GM12872 (cell line): ENCODE data around the gene GPR162.

Experiments used
- TF ChIP-seq, protein P1 (sequence below): IDR thresholded peaks from 3 replicates; pipeline ENCODE4 v1.5.1; 2011; ENCODE audit warnings: low read depth, mild to moderate bottlenecking, low read length, moderate library complexity; ENCODE audit not compliant: insufficient read depth

GPR162 gene

DNA sequence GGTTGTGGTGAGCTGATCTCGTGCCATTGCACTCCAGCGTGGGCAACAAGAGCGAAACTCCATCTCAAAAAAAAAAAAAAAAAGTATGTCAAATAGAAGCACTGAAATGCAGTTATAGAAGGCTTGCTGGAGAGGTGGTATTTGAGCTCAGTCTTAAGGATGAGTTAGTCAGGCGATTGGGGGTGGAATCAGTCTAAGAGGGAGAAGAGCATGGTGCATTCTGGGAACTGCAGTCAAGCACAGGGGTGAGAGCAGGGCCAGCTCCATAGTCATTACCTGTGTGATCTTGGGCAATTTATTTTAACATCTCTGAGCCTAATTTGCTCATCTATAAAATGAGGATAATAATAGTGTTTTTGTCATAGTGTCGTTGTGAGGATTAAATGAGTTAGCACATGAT lies 13.3 kb downstream of the GPR162 start:
- TF ChIP-seq, protein P1, sequence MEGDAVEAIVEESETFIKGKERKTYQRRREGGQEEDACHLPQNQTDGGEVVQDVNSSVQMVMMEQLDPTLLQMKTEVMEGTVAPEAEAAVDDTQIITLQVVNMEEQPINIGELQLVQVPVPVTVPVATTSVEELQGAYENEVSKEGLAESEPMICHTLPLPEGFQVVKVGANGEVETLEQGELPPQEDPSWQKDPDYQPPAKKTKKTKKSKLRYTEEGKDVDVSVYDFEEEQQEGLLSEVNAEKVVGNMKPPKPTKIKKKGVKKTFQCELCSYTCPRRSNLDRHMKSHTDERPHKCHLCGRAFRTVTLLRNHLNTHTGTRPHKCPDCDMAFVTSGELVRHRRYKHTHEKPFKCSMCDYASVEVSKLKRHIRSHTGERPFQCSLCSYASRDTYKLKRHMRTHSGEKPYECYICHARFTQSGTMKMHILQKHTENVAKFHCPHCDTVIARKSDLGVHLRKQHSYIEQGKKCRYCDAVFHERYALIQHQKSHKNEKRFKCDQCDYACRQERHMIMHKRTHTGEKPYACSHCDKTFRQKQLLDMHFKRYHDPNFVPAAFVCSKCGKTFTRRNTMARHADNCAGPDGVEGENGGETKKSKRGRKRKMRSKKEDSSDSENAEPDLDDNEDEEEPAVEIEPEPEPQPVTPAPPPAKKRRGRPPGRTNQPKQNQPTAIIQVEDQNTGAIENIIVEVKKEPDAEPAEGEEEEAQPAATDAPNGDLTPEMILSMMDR: no peak

DNA sequence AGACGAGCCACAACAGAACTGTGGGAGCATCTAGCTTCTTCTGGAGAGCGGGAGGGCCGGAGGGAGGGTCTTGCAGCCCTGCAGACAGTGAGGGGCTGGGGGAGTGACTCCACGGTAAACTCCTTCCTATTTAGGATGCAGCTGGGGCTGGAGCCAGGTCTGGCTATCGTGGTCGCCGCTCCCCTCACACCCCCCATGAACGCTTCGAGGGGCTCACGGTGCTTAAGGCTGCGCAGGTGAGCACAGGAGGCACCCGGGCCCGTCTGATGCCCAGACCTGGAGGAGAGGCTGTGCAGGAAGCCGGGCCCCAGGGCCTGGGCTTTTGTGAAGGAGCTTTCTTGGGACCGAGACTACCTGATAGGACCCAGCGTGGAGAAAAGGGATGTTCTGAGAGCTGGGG lies 15.2 kb downstream of the GPR162 start:
- TF ChIP-seq, protein P1: no peak

DNA sequence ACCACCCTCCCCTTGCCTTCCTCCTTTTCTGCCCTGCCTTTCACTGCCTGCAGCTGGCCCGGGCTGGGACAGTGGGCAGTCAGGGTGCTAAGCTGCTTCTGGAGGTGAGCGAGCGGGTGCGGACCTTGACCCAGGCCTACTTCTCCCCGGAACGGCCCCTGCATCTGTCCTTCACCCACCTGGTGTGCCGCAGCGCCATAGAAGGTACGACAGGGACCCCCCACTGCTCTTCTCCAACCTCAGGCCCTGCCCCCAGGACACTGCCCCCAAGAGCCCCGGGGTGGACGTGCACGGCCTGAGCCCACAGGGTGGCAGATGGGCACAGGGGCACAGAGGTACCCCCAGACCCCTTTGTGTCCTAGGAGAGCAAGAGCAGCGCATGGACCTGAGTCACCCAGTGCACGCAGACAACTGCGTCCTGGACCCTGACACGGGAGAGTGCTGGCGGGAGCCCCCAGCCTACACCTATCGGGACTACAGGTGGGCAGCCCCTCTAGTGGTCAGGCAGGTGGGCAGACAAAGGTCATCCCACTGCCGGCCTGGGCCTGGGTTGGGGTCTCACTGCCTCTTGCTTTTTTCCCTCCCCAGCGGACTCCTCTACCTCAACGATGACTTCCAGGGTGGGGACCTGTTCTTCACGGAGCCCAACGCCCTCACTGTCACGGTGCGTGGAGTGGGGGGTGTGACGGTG lies 15.9 kb downstream of the GPR162 start:
- TF ChIP-seq, protein P1: no peak

DNA sequence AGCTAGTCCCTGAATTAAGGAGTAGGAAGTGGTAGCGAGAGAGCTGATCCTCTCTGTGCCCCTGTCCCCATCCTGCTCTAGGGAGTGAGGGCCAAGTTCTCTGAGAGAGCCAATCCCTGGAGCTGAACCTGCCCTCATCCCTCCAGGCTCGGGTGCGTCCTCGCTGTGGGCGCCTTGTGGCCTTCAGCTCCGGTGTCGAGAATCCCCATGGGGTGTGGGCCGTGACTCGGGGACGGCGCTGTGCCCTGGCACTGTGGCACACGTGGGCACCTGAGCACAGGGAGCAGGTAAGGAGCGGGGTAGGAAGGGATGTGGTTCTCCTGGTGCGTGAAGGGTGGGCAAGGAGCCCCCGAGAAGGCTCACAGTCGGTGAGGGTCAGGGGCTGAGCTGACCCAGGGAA lies 17.2 kb downstream of the GPR162 start:
- TF ChIP-seq, protein P1: no peak

DNA sequence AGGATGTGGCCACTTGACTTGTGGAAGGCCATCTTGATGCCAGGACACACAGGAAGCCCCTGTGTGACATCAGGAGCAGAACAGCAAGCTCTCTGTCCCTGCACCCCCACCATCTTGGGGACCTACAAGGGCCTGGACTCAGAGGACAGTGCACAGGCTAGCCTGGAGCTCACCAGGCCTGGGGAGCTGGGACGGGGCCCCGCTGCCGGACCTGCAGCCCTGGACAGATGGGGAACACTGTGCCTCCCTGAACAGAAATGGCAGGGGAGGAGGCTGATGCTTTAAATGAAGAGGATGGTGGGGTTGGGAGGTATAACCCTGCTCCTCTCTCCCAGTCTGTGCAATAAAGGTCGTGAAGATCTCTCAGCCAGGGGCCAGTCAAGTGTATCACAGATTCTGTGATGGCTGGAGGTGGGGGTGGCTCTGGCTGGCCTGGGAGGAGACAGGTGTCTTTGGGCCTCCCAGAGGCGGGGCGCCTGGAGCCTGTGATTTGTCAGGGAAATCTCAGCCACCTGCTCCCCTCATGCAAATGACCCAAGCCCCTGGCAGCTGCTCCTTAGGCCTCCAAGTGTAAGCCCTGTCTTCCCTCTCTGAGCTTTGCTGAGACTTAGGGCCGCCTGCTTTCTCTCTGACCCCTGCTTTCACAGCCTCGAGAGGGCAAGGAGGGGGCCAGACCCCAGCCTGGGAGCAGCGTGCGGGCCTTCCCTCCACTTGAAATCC lies 18.0 kb downstream of the GPR162 start:
- TF ChIP-seq, protein P1: no peak

DNA sequence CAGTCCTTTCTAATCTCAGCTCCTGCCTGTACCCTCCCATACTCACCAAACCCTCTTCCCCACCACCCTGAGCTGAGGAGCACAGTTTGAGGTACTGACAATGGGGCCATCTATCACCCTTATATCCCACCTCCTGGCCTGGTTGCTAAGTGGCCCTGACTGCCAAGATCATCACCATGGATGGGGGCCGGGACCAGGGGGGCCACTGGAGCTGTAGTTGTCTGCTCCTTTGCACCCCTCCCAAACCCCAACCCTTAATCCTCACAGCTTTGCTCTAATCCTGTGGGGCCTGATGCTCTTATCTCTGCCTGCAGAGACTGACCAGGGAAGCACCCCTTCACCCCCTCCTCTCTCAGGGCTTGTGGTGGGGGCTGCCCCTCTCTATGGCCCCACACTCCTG lies 18.7 kb downstream of the GPR162 start:
- TF ChIP-seq, protein P1: no peak

DNA sequence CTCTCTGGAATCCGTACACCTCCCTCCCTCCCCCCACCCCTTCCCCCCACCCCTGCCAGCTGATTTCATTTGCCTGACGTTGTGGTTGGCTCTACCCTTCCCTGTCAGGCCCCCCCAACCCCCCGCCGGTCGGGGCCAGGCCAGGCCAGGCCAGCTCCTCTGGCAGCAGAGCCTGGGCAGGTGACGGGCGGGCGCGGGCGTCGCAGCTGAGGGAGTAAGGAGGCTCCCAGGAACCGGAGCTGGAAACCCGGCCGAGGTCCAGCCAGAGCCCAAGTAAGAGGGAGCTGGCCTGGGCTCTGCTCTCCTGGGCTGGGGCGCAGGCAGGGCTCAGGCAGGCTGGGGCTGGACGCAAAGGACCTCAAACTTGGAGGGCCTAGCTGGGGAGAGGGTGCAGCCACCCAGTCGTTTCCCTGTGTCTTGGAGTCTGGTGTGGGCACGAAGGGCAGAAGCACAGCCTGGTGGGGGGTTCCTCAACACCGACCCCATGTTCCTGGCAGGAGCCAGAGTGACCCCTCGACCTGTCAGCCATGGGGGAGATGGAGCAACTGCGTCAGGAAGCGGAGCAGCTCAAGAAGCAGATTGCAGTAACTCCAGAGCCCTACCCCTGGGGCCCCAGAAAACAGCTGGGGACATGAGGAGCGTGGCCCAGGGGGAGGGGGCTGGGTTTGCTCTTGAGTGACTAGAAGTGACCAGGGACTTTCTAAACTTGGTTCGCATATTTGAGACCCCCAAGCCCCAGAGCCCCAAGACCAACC lies 19.3 kb downstream of the GPR162 start, which contains the start of gene GNB3:
Gene GNB3 (plus strand): TSS at position 165 of the 755 bp plus-strand sequence. CDS start 363 bp downstream, at position 528.
- TF ChIP-seq, protein P1: no peak
